Nephron (organoid): ENCODE results near the gene CT47C1.

Source experiments
- H3K27ac Mint-ChIP-seq, 3 experiments: 2 replicates each; pipeline ENCODE4 v1.8.0; 2020; ENCODE audit warnings: mixed read lengths in 3 of 3, mild to moderate bottlenecking in 2 of 3, moderate library complexity in 1 of 3
- H3K27me3 Mint-ChIP-seq: 2 replicates; pipeline ENCODE4 v1.8.0; 2021; ENCODE audit warnings: low read depth, mild to moderate bottlenecking, moderate library complexity, mixed read lengths
- H3K36me3 Mint-ChIP-seq: 2 replicates; pipeline ENCODE4 v1.8.0; 2020; ENCODE audit warnings: low read depth, mixed read lengths
- H3K4me1 Mint-ChIP-seq: 2 replicates; pipeline ENCODE4 v1.8.0; 2020; ENCODE audit warnings: mixed read lengths
- H3K4me3 Mint-ChIP-seq, 3 experiments: 2 replicates each; pipeline ENCODE4 v1.8.0; 2020; ENCODE audit warnings: mild to moderate bottlenecking in 3 of 3, mixed read lengths in 3 of 3, moderate library complexity in 2 of 3
- H3K9me3 Mint-ChIP-seq: 2 replicates; pipeline ENCODE4 v1.8.0; 2020; ENCODE audit warnings: mixed read lengths
- CTCF ChIP-seq, 3 experiments: fragments of 200-600 bp; sonication (generic); IDR thresholded peaks; one replicate each; pipeline ENCODE4 v1.5.0; 2021; ENCODE audit warnings: antibody characterized with exemption in 3 of 3; ENCODE audit not compliant: unreplicated experiment in 3 of 3

Gene CT47C1

GRCh38 chrX:119082278-119082677 is 9.5 kb downstream of the CT47C1 start:
- H3K4me1 Mint-ChIP-seq, result peaks cover 10% of the 10 kb centered on the region
- H3K27ac Mint-ChIP-seq, result no peak overlapping the region
- H3K36me3 Mint-ChIP-seq, result no peaks in the 10 kb centered on the region
- no peak overlapping the region for H3K4me3 Mint-ChIP-seq
- H3K9me3 Mint-ChIP-seq, result peaks cover 19% of the 10 kb centered on the region
- peaks cover 4% of the 10 kb centered on the region for H3K27me3 Mint-ChIP-seq
- no peak for TF ChIP-seq CTCF (IDR thresholded peaks at IDR 0.05; ENCODE audit: unreplicated experiment in 3 of 3)

DNA sequence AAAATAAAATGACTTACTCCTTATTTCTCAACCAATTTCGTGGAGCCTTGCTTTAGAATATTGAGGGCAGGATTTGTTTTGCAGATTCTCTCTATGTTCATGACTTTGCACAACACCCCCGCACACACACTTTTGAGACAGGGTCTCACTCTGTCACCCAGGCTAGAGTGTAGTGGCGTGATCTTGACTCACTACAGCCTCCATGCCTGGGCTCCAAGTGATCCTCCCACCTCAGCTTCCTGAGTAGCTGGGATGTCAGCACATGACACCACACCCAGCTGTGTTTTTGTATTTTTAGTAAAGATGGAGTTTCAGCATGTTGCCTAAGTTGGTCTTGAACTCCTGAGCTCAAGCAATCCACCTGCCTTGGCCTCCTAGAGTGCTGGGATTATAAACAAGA is 12.0 kb downstream of the CT47C1 start:
- no peak overlapping the region for H3K4me3 Mint-ChIP-seq
- H3K27ac Mint-ChIP-seq, result peak overlapping the region; percentile 62 to 87 (median 75)
- peaks cover 3% of the 10 kb centered on the region for H3K27me3 Mint-ChIP-seq

GRCh38 chrX:119087121-119087520 is 14.3 kb downstream of the CT47C1 start:
- Mint-ChIP-seq H3K36me3 (no peaks in the 10 kb centered on the region), H3K4me3 (no peak overlapping the region), H3K27me3 (no peaks in the 10 kb centered on the region), H3K4me1 (peaks cover 28% of the 10 kb centered on the region), H3K27ac (peak overlapping the region; percentile 80 to 89 (median 86)), H3K9me3 (peaks cover 7% of the 10 kb centered on the region)
- no peak for TF ChIP-seq CTCF (IDR thresholded peaks at IDR 0.05; ENCODE audit: unreplicated experiment in 3 of 3)

More for the DNA sequence above, 12.0 kb downstream of the CT47C1 start:
- peaks cover 17% of the 10 kb centered on the region for H3K4me1 Mint-ChIP-seq
- TF ChIP-seq CTCF (IDR thresholded peaks at IDR 0.05; ENCODE audit: unreplicated experiment in 3 of 3), result no peak
- H3K9me3 Mint-ChIP-seq, result peaks cover 4% of the 10 kb centered on the region
- no peaks in the 10 kb centered on the region for H3K36me3 Mint-ChIP-seq

DNA sequence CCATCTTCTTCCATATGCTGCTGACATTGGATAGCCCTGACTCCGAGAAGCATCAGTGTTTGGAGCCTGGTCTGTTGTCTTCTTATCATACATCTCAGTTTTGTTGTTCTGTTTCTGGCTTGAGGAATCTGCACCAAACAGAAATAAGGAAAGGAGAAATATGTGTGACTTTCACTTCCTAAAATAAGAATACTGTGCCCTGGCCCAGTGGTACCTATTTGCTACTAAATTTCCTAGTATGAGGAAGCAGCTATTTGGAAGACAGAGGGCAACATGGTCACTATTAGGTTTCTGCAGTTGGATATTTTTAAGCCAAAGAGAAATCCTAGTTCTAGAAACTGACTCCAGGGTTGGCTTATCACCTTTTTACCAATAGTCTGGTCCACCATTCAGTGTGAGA is 16.8 kb downstream of the CT47C1 start:
- Mint-ChIP-seq H3K27ac (peak overlapping the region in 1 of 3 experiments; percentile 6), H3K4me3 (no peak overlapping the region), H3K9me3 (peaks cover 2% of the 10 kb centered on the region), H3K27me3 (no peaks in the 10 kb centered on the region), H3K36me3 (no peaks in the 10 kb centered on the region), H3K4me1 (peaks cover 28% of the 10 kb centered on the region)
- TF ChIP-seq CTCF (IDR thresholded peaks at IDR 0.05; ENCODE audit: unreplicated experiment in 3 of 3), result no peak

- Mint-ChIP-seq H3K9me3 (peaks cover 2% of the 10 kb centered on the region), H3K36me3 (no peaks in the 10 kb centered on the region), H3K27ac (peak overlapping the region in 2 of 3 experiments; percentile 7 to 17), H3K27me3 (no peaks in the 10 kb centered on the region), H3K4me3 (no peak overlapping the region), H3K4me1 (peaks cover 28% of the 10 kb centered on the region)
- TF ChIP-seq CTCF (IDR thresholded peaks at IDR 0.05; ENCODE audit: unreplicated experiment in 3 of 3), result no peak
Observed at GRCh38 chrX:119090627-119091026, 17.8 kb downstream of the CT47C1 start.

DNA sequence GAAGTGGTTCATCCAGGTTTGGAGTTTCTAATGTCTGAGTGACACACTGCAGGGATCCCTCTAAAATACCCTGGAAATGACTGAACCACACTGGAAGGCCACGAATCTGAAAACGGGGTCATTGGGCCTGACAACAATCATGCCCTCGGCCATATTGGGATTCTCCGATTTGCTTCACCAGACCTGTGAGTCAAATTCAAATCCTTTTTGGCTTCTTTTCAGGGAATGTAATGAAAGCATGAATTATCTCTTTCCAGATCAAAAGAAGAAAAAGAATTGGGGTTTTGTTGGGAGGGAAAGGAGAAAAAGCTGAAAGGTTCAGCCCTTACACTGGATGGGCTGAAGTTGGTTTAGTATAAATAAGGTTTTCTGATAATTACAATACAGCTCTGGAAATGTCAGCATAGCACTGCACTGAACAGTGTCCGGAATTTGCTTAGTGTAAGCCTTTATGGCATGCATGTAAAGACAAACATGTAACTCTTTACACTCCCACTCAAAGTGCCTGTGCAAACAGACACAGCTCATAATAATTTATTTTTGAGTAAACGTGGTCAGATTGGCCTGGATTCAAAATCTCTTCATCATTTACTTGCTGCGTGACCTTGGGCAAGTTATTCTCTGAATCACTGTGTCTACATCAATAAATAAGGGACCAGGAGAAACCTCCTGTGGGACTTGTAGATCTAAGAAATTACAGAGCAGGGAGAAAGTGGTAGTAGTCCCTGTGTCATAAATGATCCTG is 21.4 kb downstream of the CT47C1 start:
- no peak for TF ChIP-seq CTCF (IDR thresholded peaks at IDR 0.05; ENCODE audit: unreplicated experiment in 3 of 3)
- no peaks in the 10 kb centered on the region for H3K36me3 Mint-ChIP-seq
- H3K9me3 Mint-ChIP-seq, result peaks cover 12% of the 10 kb centered on the region
- peak overlapping the region; percentile 68 to 91 (median 88) for H3K27ac Mint-ChIP-seq
- no peak overlapping the region for H3K4me3 Mint-ChIP-seq
- peaks cover 15% of the 10 kb centered on the region for H3K4me1 Mint-ChIP-seq
- H3K27me3 Mint-ChIP-seq, result no peaks in the 10 kb centered on the region
